IMR-90 (cell line): ENCODE measurements around the gene B3GNT9. TPM values are rescaled to one million over a fixed set of nuclear protein-coding genes. Genes with fewer than 3 reads are reported as not detected.

Experiments
- ATAC-seq: fragments of 200-7000 bp; cut with Tn5 transposase; 2 replicates; pipeline ENCODE4 v1.9.1; 2020; ENCODE audit warnings: low read depth, mild to moderate bottlenecking, moderate library complexity
- BruUV-seq: library from RNA; stranded (reverse); fragments of 400-500 nt; replicated peaks from 2 replicates; lab custom pipeline; 2021; lab: Mats Ljungman, UMichigan
- CTCF ChIA-PET: fragments of 300-600 bp; formaldehyde crosslinking; extraction: SDS; loops from one replicate; lab custom pipeline; 2021; ENCODE audit warnings: antibody characterized with exemption; lab: Yijun Ruan, JAX
- POLR2A ChIA-PET: fragments of 300-600 bp; sonication (Branson Sonifier 250); formaldehyde crosslinking; loops from one replicate; lab custom pipeline; 2022; ENCODE audit warnings: antibody characterized with exemption; ENCODE audit not compliant: unreplicated experiment; lab: Charles Lee
- DNase-seq: peaks from one replicate; pipeline ENCODE4 v3.0.0; 2013
- H2AFZ ChIP-seq: replicated peaks from 2 replicates; pipeline ENCODE3; 2013; ENCODE audit warnings: low read length, mild to moderate bottlenecking; ENCODE audit not compliant: poor library complexity
- H2AK5ac ChIP-seq: 2 replicates; pipeline ENCODE4 v1.6.1; 2013; ENCODE audit warnings: low read depth, low read length, inconsistent platforms
- H2AK9ac ChIP-seq: replicated peaks from 2 replicates; pipeline ENCODE3; 2013; ENCODE audit warnings: mild to moderate bottlenecking, low read depth, low read length, moderate library complexity; ENCODE audit not compliant: poor library complexity
- H2BK120ac ChIP-seq: 2 replicates; pipeline ENCODE4 v1.6.1; 2013; ENCODE audit warnings: low read depth, low read length, inconsistent platforms
- H2BK15ac ChIP-seq: 3 replicates; pipeline ENCODE4 v1.6.1; 2013; ENCODE audit warnings: low read depth, low read length, inconsistent platforms
- H2BK20ac ChIP-seq: 2 replicates; pipeline ENCODE4 v1.6.1; 2013; ENCODE audit warnings: low read depth, mild to moderate bottlenecking, inconsistent platforms, low read length, moderate library complexity
- H2BK5ac ChIP-seq: 2 replicates; pipeline ENCODE4 v1.6.1; 2013; ENCODE audit warnings: mild to moderate bottlenecking, low read depth, low read length, inconsistent platforms; ENCODE audit not compliant: poor library complexity, severe bottlenecking
- H3K14ac ChIP-seq: replicated peaks from 2 replicates; pipeline ENCODE4 v1.6.1; 2013; ENCODE audit warnings: low read depth, low read length, inconsistent platforms
- H3K18ac ChIP-seq: 2 replicates; pipeline ENCODE4 v1.6.1; 2013; ENCODE audit warnings: low read depth, low read length, control low read depth
- H3K23ac ChIP-seq: 2 replicates; pipeline ENCODE4 v1.6.1; 2013; ENCODE audit warnings: low read depth, low read length, inconsistent platforms
- H3K27ac ChIP-seq: 2 replicates; pipeline ENCODE4 v1.5.1; 2013; ENCODE audit warnings: mild to moderate bottlenecking, control low read depth, low read length; ENCODE audit not compliant: insufficient read depth
- H3K27me3 ChIP-seq: 2 replicates; pipeline ENCODE4 v1.6.1; 2013; ENCODE audit warnings: low read length; ENCODE audit not compliant: control insufficient read depth, insufficient read depth
- H3K36me3 ChIP-seq: 2 replicates; pipeline ENCODE4 v1.6.1; 2013; ENCODE audit warnings: low read length, mixed read lengths; ENCODE audit not compliant: control insufficient read depth, insufficient read depth
- H3K4ac ChIP-seq: 2 replicates; pipeline ENCODE4 v1.6.1; 2013; ENCODE audit warnings: low read depth, low read length, inconsistent platforms
- H3K4me1 ChIP-seq: 2 replicates; pipeline ENCODE4 v1.6.1; 2013; ENCODE audit warnings: low read length, mixed read lengths; ENCODE audit not compliant: control insufficient read depth, insufficient read depth
- H3K4me2 ChIP-seq: 2 replicates; pipeline ENCODE4 v1.6.1; 2013; ENCODE audit warnings: low read depth, mild to moderate bottlenecking, control low read depth, low read length, moderate library complexity
- H3K4me3 ChIP-seq: 2 replicates; pipeline ENCODE4 v1.5.1; 2013; ENCODE audit warnings: low read depth, mild to moderate bottlenecking, control low read depth, low read length, moderate library complexity; ENCODE audit not compliant: insufficient read depth
- H3K56ac ChIP-seq: 2 replicates; pipeline ENCODE4 v1.6.1; 2013; ENCODE audit warnings: low read length, inconsistent platforms; ENCODE audit not compliant: insufficient read depth; ENCODE audit errors: extremely low read depth
- H3K79me1 ChIP-seq, 2 experiments: 2 replicates each; pipeline ENCODE4 v1.6.1; 2013; ENCODE audit warnings: low read length in 2 of 2, inconsistent platforms in 1 of 2, low read depth in 1 of 2
- H3K9ac ChIP-seq: 2 replicates; pipeline ENCODE4 v1.6.1; 2013; ENCODE audit warnings: low read depth, low read length, control low read depth
- H3K9me1 ChIP-seq: 2 replicates; pipeline ENCODE4 v1.6.1; 2013; ENCODE audit warnings: low read length, inconsistent platforms; ENCODE audit not compliant: insufficient read depth
- H3K9me3 ChIP-seq: 2 replicates; pipeline ENCODE4 v1.6.1; 2013; ENCODE audit warnings: low read length; ENCODE audit not compliant: control insufficient read depth, insufficient read depth
- H4K20me1 ChIP-seq: 2 replicates; pipeline ENCODE4 v1.6.1; 2013; ENCODE audit warnings: low read length, inconsistent platforms; ENCODE audit not compliant: insufficient read depth
- H4K5ac ChIP-seq: 2 replicates; pipeline ENCODE4 v1.6.1; 2013; ENCODE audit warnings: mild to moderate bottlenecking, low read depth, low read length, control low read depth
- H4K8ac ChIP-seq, 2 experiments: 2 replicates each; pipeline ENCODE4 v1.6.1; 2013; ENCODE audit warnings: low read depth in 2 of 2, low read length in 2 of 2, control low read depth in 1 of 2, inconsistent platforms in 1 of 2
- H4K91ac ChIP-seq: 2 replicates; pipeline ENCODE4 v1.6.1; 2013; ENCODE audit warnings: low read depth, low read length, inconsistent platforms; ENCODE audit not compliant: insufficient read depth
- CHD1 ChIP-seq: IDR thresholded peaks from 2 replicates; pipeline ENCODE4 v1.6.1; 2012; ENCODE audit warnings: low read depth, low read length, improper control_type of control experiment
- CTCF ChIP-seq: conservative IDR thresholded peaks from 2 replicates; pipeline ENCODE4 v1.5.1; 2012; ENCODE audit warnings: mild to moderate bottlenecking, low read depth, low read length, improper control_type of control experiment
- NFE2L2 ChIP-seq: fragments of 150-350 bp; IDR thresholded peaks from 2 replicates; pipeline ENCODE4 v1.6.1; 2016; ENCODE audit warnings: low read depth, mild to moderate bottlenecking, low read length
- RCOR1 ChIP-seq: IDR thresholded peaks from 2 replicates; pipeline ENCODE4 v1.6.1; 2012; ENCODE audit warnings: mild to moderate bottlenecking, low read length, improper control_type of control experiment; ENCODE audit not compliant: insufficient replicate concordance
- RFX5 ChIP-seq: IDR thresholded peaks from 2 replicates; pipeline ENCODE4 v1.8.0; 2012; ENCODE audit warnings: low read depth, mild to moderate bottlenecking, low read length, moderate library complexity
- WGBS, 2 experiments: methylation state at CpG; one replicate each; pipeline versions ENCODE4 v1.1.5 to v1.1.7; 2013; ENCODE audit warnings: missing lambda C conversion rate in 2 of 2; ENCODE audit not compliant: insufficient read length in 1 of 2; ENCODE audit errors: extremely low coverage in 2 of 2; 5-methylcytosine and 5-hydroxymethylcytosine counted together
- dilution Hi-C: fragments of 300-500 bp; cut with HindIII; formaldehyde crosslinking; loops from one replicate; pipeline ENCODE4 v1.14.3; 2018; ENCODE audit warnings: low sequenced_read_pairs; ENCODE audit not compliant: unreplicated experiment
- in situ Hi-C: fragments of 300-500 bp; cut with MboI; formaldehyde crosslinking; loops from 3 replicates; pipeline ENCODE4 v1.14.3; 2019; ENCODE audit warnings: low sequenced_read_pairs, inconsistent platforms, mixed read lengths
- intact Hi-C: fragments of 100-400 bp; cut with micrococcal nuclease; formaldehyde crosslinking; loops from 2 replicates; pipeline ENCODE4 v1.10.0; 2022
- polyA plus RNA-seq, 3 experiments: library from polyadenylated mRNA; depleted of rRNA; stranded (reverse); fragments of >200 nt; gene quantifications; 2 replicates each; pipeline ENCODE4 v1.2.3, GENCODE V29; 2012; ENCODE audit warnings: low replicate concordance in 1 of 3
- total RNA-seq: library from RNA; depleted of rRNA; stranded (reverse); fragments of >200 nt; gene quantifications from 2 replicates; pipeline ENCODE4 v1.2.3, GENCODE V29; 2012
- TF ChIP-seq, protein P1 (sequence below): fragments of 150-350 bp; IDR thresholded peaks from 2 replicates; pipeline ENCODE4 v1.6.1; 2016; ENCODE audit warnings: low read depth, mild to moderate bottlenecking, low read length, moderate library complexity, borderline replicate concordance

B3GNT9 gene
- total and polyA plus RNA-seq, 2 of the 4 experiments (the other 2 are of a cell fraction) = 5.0 to 12.0 TPM

- in situ Hi-C loops (no loop called here), dilution Hi-C loops (no loop called here), intact Hi-C loops (no loop called here)
- no CpG with 5 or more reads among the region's 5 CpGs for WGBS, 2 experiments
- H3K23ac ChIP-seq = no peak overlapping the region
- H3K79me1 ChIP-seq = peaks cover 9 to 16% of the 10 kb centered on the region in 2 experiments
- H2BK120ac ChIP-seq = no peak overlapping the region
- H4K91ac ChIP-seq = no peak overlapping the region
- H2AK5ac ChIP-seq = no peak overlapping the region
- no peaks in the 10 kb centered on the region for H3K27me3 ChIP-seq
- H2BK20ac ChIP-seq = no peak overlapping the region
- no peak overlapping the region for H3K9ac ChIP-seq
- H3K4me3 ChIP-seq = no peak overlapping the region
- H3K4me1 ChIP-seq = peaks cover 14% of the 10 kb centered on the region
- BruUV-seq = no TSS peak
- H3K14ac ChIP-seq = no peak overlapping the region
- CTCF ChIA-PET = interaction anchor here (0.6 kb wide), 1 partner anchor 64 kb away, joined by 5 read pairs; no protein-coding TSS in a partner anchor
- H3K18ac ChIP-seq = no peak overlapping the region
- H4K5ac ChIP-seq = no peak overlapping the region
- no peak overlapping the region for H2BK15ac ChIP-seq
- H4K20me1 ChIP-seq = peaks cover 14% of the 10 kb centered on the region
- no peaks in the 10 kb centered on the region for H3K36me3 ChIP-seq
- no peak overlapping the region for H3K4ac ChIP-seq
- no peak overlapping the region for H2BK5ac ChIP-seq
- H3K4me2 ChIP-seq = no peak overlapping the region
- no peak overlapping the region for H3K27ac ChIP-seq
- no peak overlapping the region for H4K8ac ChIP-seq
- no peak for TF ChIP-seq CHD1
- no peak for TF ChIP-seq CTCF
- no peak for TF ChIP-seq RFX5
- TF ChIP-seq, protein P1, sequence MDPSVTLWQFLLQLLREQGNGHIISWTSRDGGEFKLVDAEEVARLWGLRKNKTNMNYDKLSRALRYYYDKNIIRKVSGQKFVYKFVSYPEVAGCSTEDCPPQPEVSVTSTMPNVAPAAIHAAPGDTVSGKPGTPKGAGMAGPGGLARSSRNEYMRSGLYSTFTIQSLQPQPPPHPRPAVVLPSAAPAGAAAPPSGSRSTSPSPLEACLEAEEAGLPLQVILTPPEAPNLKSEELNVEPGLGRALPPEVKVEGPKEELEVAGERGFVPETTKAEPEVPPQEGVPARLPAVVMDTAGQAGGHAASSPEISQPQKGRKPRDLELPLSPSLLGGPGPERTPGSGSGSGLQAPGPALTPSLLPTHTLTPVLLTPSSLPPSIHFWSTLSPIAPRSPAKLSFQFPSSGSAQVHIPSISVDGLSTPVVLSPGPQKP = no peak
- TF ChIP-seq RCOR1 = no peak
- no peak for TF ChIP-seq NFE2L2
- H3K9me1 ChIP-seq = peaks cover 10% of the 10 kb centered on the region
- POLR2A ChIA-PET = no interaction called here
- no peak overlapping the region for H2AK9ac ChIP-seq
- H2AFZ ChIP-seq = no peak overlapping the region
- DNase-seq = no peak
- H3K9me3 ChIP-seq = no peaks in the 10 kb centered on the region
- H3K56ac ChIP-seq = no peak overlapping the region
- ATAC-seq = no peak
Measured at GRCh38 chr16:67105881-67106280, 44.9 kb downstream of the B3GNT9 start.
